ENCODE measurements around the gene CAMTA1.
A peak's percentile ranks its signal among the peaks of the same experiment; 100 is the strongest.
"Not testable (repeated sequence)": the region's sequence is repeated elsewhere in the genome, so short reads cannot be mapped to it uniquely, and the experiment has no call there.

The CAMTA1 gene

GRCh38 chr1:7783178-7783711 lies 998.0 kb downstream of the CAMTA1 start:
- no peak for TF ChIP-seq CTCF (IDR thresholded peaks at IDR 0.05; ENCODE audit: low read depth, low read length)

GRCh38 chr1:7783826-7784491 lies 998.7 kb downstream of the CAMTA1 start, which contains the start of gene PER3:
Gene PER3 (plus strand): TSS chr1:7784291. CDS start chr1:7784878, 587 bp downstream.
- H3K4me3 ChIP-seq (ENCODE audit: low read depth, low read length), result peak within 1 kb of the TSS; percentile 60
- no peak for TF ChIP-seq CTCF (IDR thresholded peaks at IDR 0.05; ENCODE audit: low read depth, low read length)

More at GRCh38 chr1:7783178-7783711, 998.0 kb downstream of the CAMTA1 start:
- peak overlapping the region; percentile 60 for H3K4me3 ChIP-seq (ENCODE audit: low read depth, low read length)

- TF ChIP-seq CTCF (IDR thresholded peaks at IDR 0.05; ENCODE audit: low read depth, low read length), result no peak
Measured at GRCh38 chr1:7784492-7785071, 999.3 kb downstream of the CAMTA1 start.

GRCh38 chr1:7785108-7785507 lies 999.9 kb downstream of the CAMTA1 start:
- H3K4me3 ChIP-seq (ENCODE audit: low read depth, low read length), result no peak overlapping the region
- TF ChIP-seq CTCF (IDR thresholded peaks at IDR 0.05; ENCODE audit: low read depth, low read length), result no peak

More at GRCh38 chr1:7784492-7785071, 999.3 kb downstream of the CAMTA1 start:
- H3K4me3 ChIP-seq (ENCODE audit: low read depth, low read length), result peak overlapping the region; percentile 43

- TF ChIP-seq CTCF (IDR thresholded peaks at IDR 0.05; ENCODE audit: low read depth, low read length), result no peak
- H3K4me3 ChIP-seq (ENCODE audit: low read depth, low read length), result no peak overlapping the region
Measured at GRCh38 chr1:7786795-7787194, 1001.5 kb downstream of the CAMTA1 start.

GRCh38 chr1:7789828-7790227 lies 1004.6 kb downstream of the CAMTA1 start:
- H3K4me3 ChIP-seq (ENCODE audit: low read depth, low read length), result no peak overlapping the region

GRCh38 chr1:7791027-7791426 lies 1005.8 kb downstream of the CAMTA1 start:
- H3K4me3 ChIP-seq (ENCODE audit: low read depth, low read length), result not testable (repeated sequence)

More at GRCh38 chr1:7789828-7790227, 1004.6 kb downstream of the CAMTA1 start:
- no peak for TF ChIP-seq CTCF (IDR thresholded peaks at IDR 0.05; ENCODE audit: low read depth, low read length)

Measured in WI38 (cell line).